H1 (cell line): ENCODE data around the gene NUDC. TPM values are rescaled to one million over a fixed set of nuclear protein-coding genes. Genes with fewer than 3 reads are reported as not detected.

Experiments used
- CTCF ChIA-PET: fragments of 300-600 bp; sonication (Branson Sonifier 250); formaldehyde crosslinking; loops from one replicate; lab custom pipeline; 2021; ENCODE audit not compliant: partially characterized antibody; lab: Charles Lee
- POLR2A ChIA-PET: fragments of 300-600 bp; sonication (Branson Sonifier 250); formaldehyde crosslinking; loops from one replicate; lab custom pipeline; 2021; ENCODE audit warnings: inconsistent platforms; ENCODE audit not compliant: partially characterized antibody; lab: Charles Lee
- DNase-seq, 2 experiments: peaks; one replicate each; pipeline versions ENCODE4 v3.0.0 to v3.0.0-alpha.2; 2010 to 2022; ENCODE audit warnings: low spot score in 2 of 2, low read depth in 1 of 2, mixed read lengths in 1 of 2
- FAIRE-seq: peaks from 2 replicates; lab custom pipeline; 2011; peaks lifted over from hg19 to GRCh38; lab: Jason Lieb, UNC
- H2AFZ ChIP-seq: 2 replicates; pipeline ENCODE4 v1.8.1; 2012; ENCODE audit warnings: low read length, inconsistent platforms
- H2AK5ac ChIP-seq: 2 replicates; pipeline ENCODE4 v1.6.1; 2013; ENCODE audit warnings: low read depth, low read length
- H2BK120ac ChIP-seq: replicated peaks from 2 replicates; pipeline ENCODE3; 2013; ENCODE audit warnings: low read depth, low read length, inconsistent platforms
- H2BK12ac ChIP-seq: 2 replicates; pipeline ENCODE4 v1.6.1; 2013; ENCODE audit warnings: low read depth, low read length
- H2BK15ac ChIP-seq: 2 replicates; pipeline ENCODE4 v1.6.1; 2013; ENCODE audit warnings: low read length
- H2BK20ac ChIP-seq: 2 replicates; pipeline ENCODE4 v1.6.1; 2013; ENCODE audit warnings: low read length
- H2BK5ac ChIP-seq: 2 replicates; pipeline ENCODE4 v1.6.1; 2013; ENCODE audit warnings: low read depth, low read length
- H3K14ac ChIP-seq: 2 replicates; pipeline ENCODE4 v1.6.1; 2013; ENCODE audit warnings: inconsistent platforms; ENCODE audit not compliant: insufficient read length
- H3K18ac ChIP-seq: 2 replicates; pipeline ENCODE4 v1.6.1; 2013; ENCODE audit warnings: low read length; ENCODE audit errors: extremely low read depth
- H3K23ac ChIP-seq: 2 replicates; pipeline ENCODE4 v1.6.1; 2013; ENCODE audit warnings: inconsistent platforms; ENCODE audit not compliant: insufficient read length
- H3K23me2 ChIP-seq: 2 replicates; pipeline ENCODE4 v1.6.1; 2013; ENCODE audit warnings: low read depth, low read length
- H3K27ac ChIP-seq: 2 replicates; pipeline ENCODE4 v1.6.1; 2011; ENCODE audit warnings: low read depth, low read length, inconsistent platforms
- H3K27me3 ChIP-seq, 4 experiments: replicated peaks in 1 of 4; 1 replicate in 1 of 4; 2 replicates in 3 of 4; pipeline versions ENCODE4 v1.6.1 to v1.8.1; 2011 to 2013; ENCODE audit warnings: low read length in 3 of 4, mild to moderate bottlenecking in 3 of 4, inconsistent platforms in 2 of 4, mixed read lengths in 2 of 4, moderate library complexity in 1 of 4; ENCODE audit not compliant: control insufficient read depth in 3 of 4, insufficient read depth in 3 of 4; ENCODE audit errors: extremely low read depth in 1 of 4
- H3K36me3 ChIP-seq, 4 experiments: 2 replicates each; pipeline versions ENCODE4 v1.6.1 to v1.8.1; 2011 to 2013; ENCODE audit warnings: mild to moderate bottlenecking in 4 of 4, low read length in 3 of 4, moderate library complexity in 2 of 4, control low read depth in 1 of 4, inconsistent platforms in 1 of 4; ENCODE audit not compliant: insufficient read depth in 4 of 4, control insufficient read depth in 2 of 4
- H3K4ac ChIP-seq: replicated peaks from 2 replicates; pipeline ENCODE3; 2013; ENCODE audit warnings: low read length, low read depth, mixed read lengths, inconsistent platforms; ENCODE audit not compliant: insufficient read length
- H3K4me1 ChIP-seq, 4 experiments: replicated peaks in 1 of 4; 1 replicate in 1 of 4; 2 replicates in 3 of 4; pipeline versions ENCODE4 v1.6.1 to v1.8.1; 2011 to 2013; ENCODE audit warnings: low read length in 3 of 4, inconsistent platforms in 2 of 4, mixed read lengths in 1 of 4; ENCODE audit not compliant: insufficient read depth in 4 of 4, control insufficient read depth in 3 of 4
- H3K4me2 ChIP-seq, 2 experiments: 2 replicates each; pipeline versions ENCODE4 v1.6.1 to v1.8.1; 2011 to 2013; ENCODE audit warnings: low read depth in 2 of 2, low read length in 2 of 2, control low read depth in 1 of 2, inconsistent platforms in 1 of 2, mild to moderate bottlenecking in 1 of 2; ENCODE audit not compliant: insufficient read depth in 1 of 2
- H3K4me3 ChIP-seq, 4 experiments: fragments of 200-600, 300-600 bp in 1 of 4; sonication (generic), shearing (Covaris generic), sonication (Bioruptor Twin) in 1 of 4; 2 replicates each; pipeline versions ENCODE4 v1.5.1 to v1.8.1; 2011 to 2016; ENCODE audit warnings: low read length in 4 of 4, low read depth in 3 of 4, control low read depth in 2 of 4, inconsistent platforms in 2 of 4, mild to moderate bottlenecking in 2 of 4, mixed read lengths in 1 of 4, moderate library complexity in 1 of 4; ENCODE audit not compliant: insufficient read depth in 2 of 4; ENCODE audit errors: extremely low read depth in 1 of 4
- H3K56ac ChIP-seq: replicated peaks from 2 replicates; pipeline ENCODE3; 2013; ENCODE audit warnings: low read depth, mild to moderate bottlenecking, mixed read lengths, low read length, inconsistent platforms; ENCODE audit not compliant: insufficient read length
- H3K79me1 ChIP-seq: 2 replicates; pipeline ENCODE4 v1.6.1; 2013; ENCODE audit warnings: low read depth, low read length, control low read depth
- H3K79me2 ChIP-seq, 2 experiments: 2 replicates each; pipeline versions ENCODE4 v1.6.1 to v1.8.1; 2012 to 2013; ENCODE audit warnings: low read length in 2 of 2, mild to moderate bottlenecking in 2 of 2, inconsistent platforms in 1 of 2; ENCODE audit not compliant: insufficient read depth in 2 of 2, control insufficient read depth in 1 of 2
- H3K9ac ChIP-seq, 4 experiments: replicated peaks in 1 of 4; 1 replicate in 1 of 4; 2 replicates in 3 of 4; pipeline versions ENCODE4 v1.6.1 to v1.8.1; 2011 to 2013; ENCODE audit warnings: low read depth in 3 of 4, low read length in 3 of 4, control low read depth in 2 of 4, mild to moderate bottlenecking in 2 of 4, moderate library complexity in 2 of 4, inconsistent platforms in 1 of 4; ENCODE audit errors: extremely low read depth in 1 of 4
- H3K9me3 ChIP-seq, 2 experiments: 2 replicates each; pipeline versions ENCODE4 v1.6.1 to v1.8.1; 2012 to 2013; ENCODE audit warnings: mild to moderate bottlenecking in 2 of 2, moderate library complexity in 2 of 2, control low read depth in 1 of 2, inconsistent platforms in 1 of 2, low read depth in 1 of 2, low read length in 1 of 2, mixed read lengths in 1 of 2; ENCODE audit not compliant: insufficient read depth in 2 of 2
- H4K20me1 ChIP-seq, 2 experiments: replicated peaks in 1 of 2; 2 replicates each; pipeline versions ENCODE3 to v1.8.1; 2011 to 2013; ENCODE audit warnings: inconsistent platforms in 2 of 2, low read length in 2 of 2, mild to moderate bottlenecking in 1 of 2; ENCODE audit not compliant: insufficient read depth in 2 of 2, control insufficient read depth in 1 of 2
- H4K5ac ChIP-seq: 2 replicates; pipeline ENCODE4 v1.6.1; 2013; ENCODE audit warnings: low read length, low read depth, mixed read lengths, inconsistent platforms; ENCODE audit not compliant: insufficient read length
- H4K8ac ChIP-seq: 2 replicates; pipeline ENCODE4 v1.8.0; 2013; ENCODE audit warnings: mild to moderate bottlenecking, moderate library complexity, low read length, inconsistent platforms; ENCODE audit not compliant: insufficient read depth; ENCODE audit errors: extremely low read depth
- H4K91ac ChIP-seq: replicated peaks from 2 replicates; pipeline ENCODE3; 2013; ENCODE audit warnings: low read length, mixed read lengths, inconsistent platforms; ENCODE audit not compliant: insufficient read length
- EP300 ChIP-seq, 2 experiments: IDR thresholded peaks; 1 replicate in 1 of 2; 2 replicates in 1 of 2; pipeline ENCODE4 v1.6.1; 2011 to 2012; ENCODE audit warnings: low read depth in 2 of 2, low read length in 2 of 2, mild to moderate bottlenecking in 2 of 2, borderline replicate concordance in 1 of 2, inconsistent platforms in 1 of 2, moderate library complexity in 1 of 2
- GABPA ChIP-seq: IDR thresholded peaks from 2 replicates; pipeline ENCODE4 v1.6.1; 2011; ENCODE audit warnings: mild to moderate bottlenecking, low read length, moderate library complexity, borderline replicate concordance; ENCODE audit not compliant: insufficient read depth
- POU5F1 ChIP-seq: IDR thresholded peaks from 2 replicates; pipeline ENCODE4 v1.6.1; 2011; ENCODE audit warnings: low read depth, mild to moderate bottlenecking, low read length, moderate library complexity
- RBBP5 ChIP-seq: IDR thresholded peaks from 2 replicates; pipeline ENCODE4 v1.7.1; 2012; ENCODE audit warnings: low read depth, mild to moderate bottlenecking, inconsistent platforms, low read length, moderate library complexity, borderline replicate concordance
- SP4 ChIP-seq: IDR thresholded peaks from 2 replicates; pipeline ENCODE4 v1.6.1; 2012; ENCODE audit warnings: low read length, inconsistent platforms
- TBP ChIP-seq: IDR thresholded peaks from 2 replicates; pipeline ENCODE4 v1.6.1; 2011; ENCODE audit warnings: low read depth, low read length, improper control_type of control experiment
- WGBS, 2 experiments: shearing (Covaris generic) in 1 of 2; methylation state at CpG; one replicate each; pipeline versions ENCODE4 v1.1.6 to v1.1.7; 2013 to 2015; ENCODE audit warnings: low lambda C conversion rate in 2 of 2, mixed read lengths in 2 of 2, inconsistent platforms in 1 of 2, low coverage in 1 of 2, missing lambda C conversion rate in 1 of 2; ENCODE audit not compliant: insufficient replicate concordance in 2 of 2, insufficient coverage in 1 of 2, insufficient read length in 1 of 2; ENCODE audit errors: extremely low coverage in 1 of 2, missing lambda C conversion rate in 1 of 2; 5-methylcytosine and 5-hydroxymethylcytosine counted together
- polyA plus RNA-seq, 7 experiments: library from polyadenylated mRNA; depleted of rRNA in 3 of 7; stranded (reverse) in 5 of 7; unstranded in 2 of 7; fragments of >200 nt in 5 of 7; fragments of 200-250 nt in 2 of 7; gene quantifications; 1 replicate in 5 of 7; 2 replicates in 1 of 7; 4 replicates in 1 of 7; pipeline versions ENCODE4 v1.2.1 to v1.2.3, GENCODE V29; 2011 to 2013; ENCODE audit warnings: missing spikeins in 2 of 7, mixed read lengths in 2 of 7
- total RNA-seq: library from RNA; stranded (reverse); fragmentation: NEBNext Ultra II Directional; extraction: Animal tissue kit (Norgen Biotek cat#: 25700); gene quantifications from 2 replicates; pipeline ENCODE4 v1.2.1, GENCODE V29; 2021
- TF ChIP-seq, protein P1 (sequence below): IDR thresholded peaks from 2 replicates; pipeline ENCODE4 v1.6.1; 2012; ENCODE audit warnings: inconsistent platforms
- TF ChIP-seq, protein P2 (sequence below): IDR thresholded peaks from 2 replicates; pipeline ENCODE4 v1.6.1; 2012; ENCODE audit warnings: low read length, inconsistent platforms
- TF ChIP-seq, protein P3 (sequence below): IDR thresholded peaks from 2 replicates; pipeline ENCODE4 v1.6.1; 2011; ENCODE audit warnings: low read length, improper control_type of control experiment

NUDC gene
- total and polyA plus RNA-seq, 2 of the 8 experiments (the other 6 are each of a cell fraction or from before 2014, with no cell fraction given), result 43.2 to 131 TPM

DNA sequence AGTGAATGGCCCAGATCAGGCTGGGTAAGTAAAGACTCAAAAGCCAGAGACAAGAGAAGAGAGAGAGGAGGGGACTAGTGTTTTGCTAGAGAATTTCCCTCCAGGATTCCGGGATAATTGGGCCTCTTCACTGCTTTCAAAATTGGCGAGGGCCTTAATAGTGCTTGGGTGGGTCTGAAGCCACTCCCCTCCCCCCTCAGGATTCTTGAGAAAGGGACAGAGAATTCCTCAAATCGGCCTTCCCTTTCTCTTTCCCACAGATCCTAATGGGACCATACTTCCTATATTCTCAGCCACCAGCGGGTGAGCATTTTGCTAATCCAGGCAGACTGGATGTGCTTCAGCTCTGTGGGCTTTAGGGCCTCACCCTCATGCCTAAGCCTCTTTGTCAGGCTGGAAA is 46.6 kb upstream of the NUDC start:
- H3K9me3 ChIP-seq, result no peaks in the 10 kb centered on the region
- ChIA-PET POLR2A (interaction anchor here (1.2 to 2.2 kb wide), 3 partner anchors 10 to 18 kb away, joined by 3 to 5 read pairs (median 4); no protein-coding TSS in a partner anchor), CTCF (interaction anchor here (0.8 to 31.7 kb wide), 4 partner anchors 5 to 173 kb away, joined by 3 to 547 read pairs (median 276); partner anchors contain the start of genes GPN2 and SFN)
- H3K36me3 ChIP-seq, result peaks cover 2 to 11% (median 6%) of the 10 kb centered on the region in 4 experiments; a peak in 5 of 8 replicates
- no peaks in the 10 kb centered on the region for H3K23me2 ChIP-seq
- no peak overlapping the region for H3K27ac ChIP-seq
- no peak overlapping the region for H2BK120ac ChIP-seq
- H4K5ac ChIP-seq, result no peak overlapping the region
- no peak overlapping the region; a peak in 1 of 7 replicates for H3K9ac ChIP-seq
- no peak overlapping the region for H4K8ac ChIP-seq
- H3K56ac ChIP-seq, result no peak overlapping the region
- no peaks in the 10 kb centered on the region for H3K79me2 ChIP-seq
- H3K4me2 ChIP-seq, result no peak overlapping the region
- 94% methylated on average over 4 of the region's 4 CpGs; no CpG with 5 or more reads in 1 of the 2 experiments for WGBS, 2 experiments
- no peaks in the 10 kb centered on the region for H3K27me3 ChIP-seq
- H3K23ac ChIP-seq, result no peak overlapping the region
- no peak overlapping the region for H2AFZ ChIP-seq
- no peak for FAIRE-seq
- H3K79me1 ChIP-seq, result no peaks in the 10 kb centered on the region
- no peak overlapping the region for H4K91ac ChIP-seq
- H2BK20ac ChIP-seq, result no peak overlapping the region
- no peak overlapping the region for H2BK15ac ChIP-seq
- no peak overlapping the region for H3K18ac ChIP-seq
- no peak for DNase-seq
- no peak overlapping the region for H3K4me3 ChIP-seq
- H3K14ac ChIP-seq, result no peak overlapping the region
- H2AK5ac ChIP-seq, result no peak overlapping the region
- no peak overlapping the region for H2BK5ac ChIP-seq
- H2BK12ac ChIP-seq, result no peak overlapping the region
- no peaks in the 10 kb centered on the region for H4K20me1 ChIP-seq
- no peak overlapping the region for H3K4ac ChIP-seq
- H3K4me1 ChIP-seq, result peaks cover 0 to 2% (median 0%) of the 10 kb centered on the region in 4 experiments; a peak in 1 of 7 replicates
- TF ChIP-seq EP300 (IDR thresholded peaks at IDR 0.05; ENCODE audit: borderline replicate concordance in 1 of 2, low read depth in 2 of 2, low read length in 2 of 2) (no peak), POU5F1 (no peak), GABPA (no peak), RBBP5 (no peak), TBP (no peak), SP4 (no peak)
- TF ChIP-seq, protein P1, sequence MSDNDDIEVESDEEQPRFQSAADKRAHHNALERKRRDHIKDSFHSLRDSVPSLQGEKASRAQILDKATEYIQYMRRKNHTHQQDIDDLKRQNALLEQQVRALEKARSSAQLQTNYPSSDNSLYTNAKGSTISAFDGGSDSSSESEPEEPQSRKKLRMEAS, result no peak
- TF ChIP-seq, protein P2, sequence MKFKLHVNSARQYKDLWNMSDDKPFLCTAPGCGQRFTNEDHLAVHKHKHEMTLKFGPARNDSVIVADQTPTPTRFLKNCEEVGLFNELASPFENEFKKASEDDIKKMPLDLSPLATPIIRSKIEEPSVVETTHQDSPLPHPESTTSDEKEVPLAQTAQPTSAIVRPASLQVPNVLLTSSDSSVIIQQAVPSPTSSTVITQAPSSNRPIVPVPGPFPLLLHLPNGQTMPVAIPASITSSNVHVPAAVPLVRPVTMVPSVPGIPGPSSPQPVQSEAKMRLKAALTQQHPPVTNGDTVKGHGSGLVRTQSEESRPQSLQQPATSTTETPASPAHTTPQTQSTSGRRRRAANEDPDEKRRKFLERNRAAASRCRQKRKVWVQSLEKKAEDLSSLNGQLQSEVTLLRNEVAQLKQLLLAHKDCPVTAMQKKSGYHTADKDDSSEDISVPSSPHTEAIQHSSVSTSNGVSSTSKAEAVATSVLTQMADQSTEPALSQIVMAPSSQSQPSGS, result no peak
- TF ChIP-seq, protein P3, sequence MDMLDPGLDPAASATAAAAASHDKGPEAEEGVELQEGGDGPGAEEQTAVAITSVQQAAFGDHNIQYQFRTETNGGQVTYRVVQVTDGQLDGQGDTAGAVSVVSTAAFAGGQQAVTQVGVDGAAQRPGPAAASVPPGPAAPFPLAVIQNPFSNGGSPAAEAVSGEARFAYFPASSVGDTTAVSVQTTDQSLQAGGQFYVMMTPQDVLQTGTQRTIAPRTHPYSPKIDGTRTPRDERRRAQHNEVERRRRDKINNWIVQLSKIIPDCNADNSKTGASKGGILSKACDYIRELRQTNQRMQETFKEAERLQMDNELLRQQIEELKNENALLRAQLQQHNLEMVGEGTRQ, result no peak
